GM23338 (cell line): ENCODE results near the gene ARSI. TPM values are rescaled to one million over a fixed set of nuclear protein-coding genes. Genes with fewer than 3 reads are reported as not detected.

Source experiments
- ATAC-seq: fragments of 200-7000 bp; cut with Tn5 transposase; 3 replicates; pipeline ENCODE4 v1.9.1; 2020
- DNase-seq: peaks from one replicate; pipeline ENCODE4 v3.0.0-alpha.2; 2015; ENCODE audit warnings: low spot score
- H2AFZ ChIP-seq: fragments of 200-600 bp; sonication (generic); 2 replicates; pipeline ENCODE4 v1.8.0; 2016; ENCODE audit warnings: antibody characterized with exemption, mild to moderate bottlenecking, moderate library complexity
- H3F3A ChIP-seq: fragments of 200-600 bp; sonication (generic); replicated peaks from 2 replicates; pipeline ENCODE4 v1.8.0; 2017; ENCODE audit warnings: antibody characterized with exemption, mixed run types, low read depth
- H3K27ac ChIP-seq: fragments of 200-600 bp; sonication (generic); 2 replicates; pipeline ENCODE4 v1.6.1; 2016; ENCODE audit warnings: low read depth
- H3K27me3 ChIP-seq: fragments of 200-600 bp; sonication (generic); 2 replicates; pipeline ENCODE4 v1.8.0; 2016; ENCODE audit warnings: mild to moderate bottlenecking, mixed run types, moderate library complexity; ENCODE audit not compliant: insufficient read depth
- H3K36me3 ChIP-seq: fragments of 200-600 bp; sonication (generic); 2 replicates; pipeline ENCODE4 v1.8.0; 2016; ENCODE audit warnings: mild to moderate bottlenecking; ENCODE audit not compliant: insufficient read depth
- H3K4me1 ChIP-seq: fragments of 200-600 bp; sonication (generic); 2 replicates; pipeline ENCODE4 v1.8.0; 2016; ENCODE audit warnings: mild to moderate bottlenecking, moderate library complexity; ENCODE audit not compliant: insufficient read depth
- H3K4me2 ChIP-seq: fragments of 200-600 bp; sonication (generic); 2 replicates; pipeline ENCODE4 v1.7.1; 2017; ENCODE audit warnings: mixed run types
- H3K4me3 ChIP-seq: fragments of 200-600 bp; sonication (generic); 2 replicates; pipeline ENCODE4 v1.6.1; 2016; ENCODE audit warnings: mixed run types
- H3K79me2 ChIP-seq: fragments of 200-600 bp; sonication (generic); replicated peaks from 2 replicates; pipeline ENCODE4 v1.8.0; 2017; ENCODE audit warnings: mild to moderate bottlenecking; ENCODE audit not compliant: insufficient read depth
- H3K9me2 ChIP-seq: fragments of 200-600 bp; sonication (generic); 2 replicates; pipeline ENCODE4 v1.8.0; 2017; ENCODE audit not compliant: insufficient read depth
- H4K20me1 ChIP-seq: fragments of 200-600 bp; sonication (generic); replicated peaks from 2 replicates; pipeline ENCODE4 v1.8.0; 2017; ENCODE audit warnings: mild to moderate bottlenecking; ENCODE audit not compliant: insufficient read depth
- H3K27ac Mint-ChIP-seq: 2 replicates; pipeline ENCODE4 v1.8.0; 2020; ENCODE audit warnings: inconsistent platforms, mild to moderate bottlenecking, moderate library complexity, mixed read lengths
- H3K27me3 Mint-ChIP-seq: 3 replicates; pipeline ENCODE4 v1.8.0; 2022; ENCODE audit warnings: low read depth, mild to moderate bottlenecking, moderate library complexity, mixed read lengths, inconsistent platforms; ENCODE audit not compliant: insufficient read depth, poor library complexity
- H3K36me3 Mint-ChIP-seq: 3 replicates; pipeline ENCODE4 v1.8.0; 2021; ENCODE audit warnings: low read depth, mild to moderate bottlenecking, inconsistent platforms, moderate library complexity, mixed read lengths
- H3K4me1 Mint-ChIP-seq: 3 replicates; pipeline ENCODE4 v1.8.0; 2020; ENCODE audit warnings: mild to moderate bottlenecking, inconsistent platforms, mixed read lengths
- H3K4me3 Mint-ChIP-seq: 3 replicates; pipeline ENCODE4 v1.8.0; 2021; ENCODE audit warnings: moderate library complexity, mild to moderate bottlenecking, inconsistent platforms, mixed read lengths
- H3K9me3 Mint-ChIP-seq: 3 replicates; pipeline ENCODE4 v1.8.0; 2020; ENCODE audit warnings: moderate library complexity, mild to moderate bottlenecking, inconsistent platforms, mixed read lengths
- CREB1 ChIP-seq: fragments of 250-450 bp; sonication (Bioruptor Pico); IDR thresholded peaks from 2 replicates; pipeline ENCODE4 v1.5.0; 2020; ENCODE audit warnings: low read depth, mild to moderate bottlenecking, moderate library complexity
- CTCF ChIP-seq, 2 experiments: fragments of 200-600 bp in 1 of 2; sonication (generic) in 1 of 2; conservative IDR thresholded peaks; 2 replicates each; pipeline versions ENCODE4 v1.5.1 to v1.6.1; 2016 to 2017; ENCODE audit warnings: antibody characterized with exemption in 2 of 2, low read depth in 2 of 2, mild to moderate bottlenecking in 2 of 2, moderate library complexity in 1 of 2
- ETS1 ChIP-seq: IDR thresholded peaks from 2 replicates; pipeline ENCODE4 v1.6.1; 2016; ENCODE audit warnings: antibody characterized with exemption
- EZH2 ChIP-seq: fragments of 200-600 bp; sonication (generic); IDR thresholded peaks from one replicate; pipeline ENCODE4 v1.8.0; 2017; ENCODE audit warnings: antibody characterized with exemption, mild to moderate bottlenecking, low read depth; ENCODE audit not compliant: unreplicated experiment
- JUNB ChIP-seq: IDR thresholded peaks from one replicate; pipeline ENCODE4 v1.6.1; 2016; ENCODE audit warnings: antibody characterized with exemption; ENCODE audit not compliant: unreplicated experiment
- NANOG ChIP-seq: IDR thresholded peaks from 2 replicates; pipeline ENCODE4 v1.6.1; 2016; ENCODE audit warnings: antibody characterized with exemption, borderline replicate concordance
- POLR2AphosphoS5 ChIP-seq: IDR thresholded peaks from 2 replicates; pipeline ENCODE4 v1.6.1; 2016; ENCODE audit warnings: antibody characterized with exemption, low read depth
- STAT1 ChIP-seq: IDR thresholded peaks from one replicate; pipeline ENCODE4 v1.6.1; 2016; ENCODE audit warnings: antibody characterized with exemption; ENCODE audit not compliant: unreplicated experiment
- polyA plus RNA-seq: library from polyadenylated mRNA; unstranded; fragments of >200 nt; fragmentation: Nextera tagmentation; extraction: Ambion mirVana; gene quantifications from 2 replicates; pipeline ENCODE4 v1.2.1, GENCODE V29; 2016
- total RNA-seq: library from RNA; depleted of rRNA; stranded (reverse); fragments of >200 nt; shearing (Covaris generic); gene quantifications from 2 replicates; pipeline ENCODE4 v1.2.3, GENCODE V29; 2014

ARSI gene
- total and polyA plus RNA-seq, 2 experiments from 2014 or later: 0.99 to 6.9 TPM

- H3K4me3 Mint-ChIP-seq: no peak overlapping the region
- Histone ChIP-seq H3K4me3 (no peak overlapping the region), H3F3A (no peaks in the 10 kb centered on the region), H2AFZ (no peak overlapping the region), H3K36me3 (no peaks in the 10 kb centered on the region), H3K27ac (no peak overlapping the region), H3K27me3 (no peaks in the 10 kb centered on the region), H3K4me1 (peaks cover 6% of the 10 kb centered on the region; the same call in 1 of the 2 replicates), H3K9me2 (no peaks in the 10 kb centered on the region), H3K4me2 (no peak overlapping the region), H4K20me1 (no peaks in the 10 kb centered on the region), H3K79me2 (no peaks in the 10 kb centered on the region)
- peaks cover 9% of the 10 kb centered on the region for H3K27me3 Mint-ChIP-seq
- H3K27ac Mint-ChIP-seq: no peak overlapping the region
- no peak for TF ChIP-seq STAT1
- no peak for TF ChIP-seq EZH2
- TF ChIP-seq ETS1: no peak
- TF ChIP-seq JUNB: no peak
- TF ChIP-seq POLR2AphosphoS5: no peak
- no peak for TF ChIP-seq NANOG
- no peak for TF ChIP-seq CREB1 (CRISPR knock-in tag)
- ATAC-seq (no peak), DNase-seq (no peak)
- peaks cover 7% of the 10 kb centered on the region for H3K4me1 Mint-ChIP-seq
- H3K36me3 Mint-ChIP-seq: no peaks in the 10 kb centered on the region
- H3K9me3 Mint-ChIP-seq: no peaks in the 10 kb centered on the region
Measured at GRCh38 chr5:150257424-150257823, 45.3 kb downstream of the ARSI start.

- no peaks in the 10 kb centered on the region for H3K9me2 ChIP-seq
- H3K4me3 Mint-ChIP-seq: 0 out of 3 replicates have a peak overlapping the region, but pooled peaks have one; percentile 23
- H3K27me3 Mint-ChIP-seq: peaks cover 7% of the 10 kb centered on the region
- no peak overlapping the region for H3K4me3 ChIP-seq
- H3K4me2 ChIP-seq: peak overlapping the region; percentile 43; the same call in 1 of the 2 replicates
- no peaks in the 10 kb centered on the region for H3K36me3 ChIP-seq
- no peaks in the 10 kb centered on the region for H4K20me1 ChIP-seq
- H3K4me1 Mint-ChIP-seq: peaks cover 7% of the 10 kb centered on the region
- no peaks in the 10 kb centered on the region for H3K27me3 ChIP-seq
- DNase-seq (peak; percentile 81), ATAC-seq (peak; percentile 96)
- H3K36me3 Mint-ChIP-seq: no peaks in the 10 kb centered on the region
- no peaks in the 10 kb centered on the region for H3F3A ChIP-seq
- peak overlapping the region; percentile 93 for H2AFZ ChIP-seq
- TF ChIP-seq CTCF (conservative IDR thresholded peaks at IDR 0.05; ENCODE audit: low read depth in 2 of 2) (peak; percentile 60 to 82), CREB1 (CRISPR knock-in tag) (no peak), ETS1 (no peak), JUNB (no peak)
- H3K27ac ChIP-seq: no peak overlapping the region
- H3K9me3 Mint-ChIP-seq: no peaks in the 10 kb centered on the region
- H3K27ac Mint-ChIP-seq: no peak overlapping the region
- H3K79me2 ChIP-seq: no peaks in the 10 kb centered on the region
- H3K4me1 ChIP-seq: peaks cover 6% of the 10 kb centered on the region; the same call in 1 of the 2 replicates
Measured at GRCh38 chr5:150256410-150257064, 46.2 kb downstream of the ARSI start.
